ENCODE data around the gene SNRNP25.

The SNRNP25 gene

GRCh38 chr16:59440-60059 is 5.9 kb downstream of the SNRNP25 start:
- no peaks in the 10 kb centered on the region for H3K9me3 Mint-ChIP-seq
- peaks cover 14% of the 10 kb centered on the region for H3K4me1 Mint-ChIP-seq
- H3K36me3 Mint-ChIP-seq (ENCODE audit: low read depth) = peaks cover 27% of the 10 kb centered on the region
- H3K27me3 Mint-ChIP-seq (ENCODE audit: low read depth, poor library complexity) = no peaks in the 10 kb centered on the region
- no peak overlapping the region for H3K27ac Mint-ChIP-seq
- no peak for DNase-seq
- H3K4me3 Mint-ChIP-seq = no peak overlapping the region
- TF ChIP-seq CTCF (IDR thresholded peaks at IDR 0.05) = no peak

DNA sequence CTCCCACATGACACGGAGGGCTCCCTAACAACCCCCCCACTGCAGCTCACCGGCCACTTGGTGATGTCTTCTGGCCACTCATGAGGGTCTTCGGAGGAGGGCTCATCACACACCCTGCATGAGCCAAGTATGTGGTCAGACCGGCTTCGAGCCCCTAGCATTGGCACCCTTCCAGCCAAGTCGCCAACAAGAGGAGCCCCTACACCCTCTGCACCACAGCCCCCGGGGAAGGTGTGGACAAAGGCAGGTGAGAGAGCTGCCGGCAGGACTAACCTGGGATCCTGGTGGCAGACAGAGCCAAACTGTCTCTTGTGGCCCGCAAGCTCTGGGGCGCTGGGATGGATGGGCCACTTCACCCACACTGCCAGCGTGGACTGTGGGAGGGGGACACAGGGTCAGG is 6.5 kb downstream of the SNRNP25 start:
- Mint-ChIP-seq H3K27ac (no peak overlapping the region), H3K4me1 (peaks cover 10% of the 10 kb centered on the region), H3K9me3 (no peaks in the 10 kb centered on the region), H3K27me3 (ENCODE audit: low read depth, poor library complexity) (no peaks in the 10 kb centered on the region), H3K36me3 (ENCODE audit: low read depth) (peaks cover 27% of the 10 kb centered on the region), H3K4me3 (no peak overlapping the region)
- TF ChIP-seq CTCF (IDR thresholded peaks at IDR 0.05) = no peak
- no peak for DNase-seq

- H3K36me3 Mint-ChIP-seq (ENCODE audit: low read depth) = peaks cover 24% of the 10 kb centered on the region
- H3K4me3 Mint-ChIP-seq = no peak overlapping the region
- no peak for DNase-seq
- no peaks in the 10 kb centered on the region for H3K27me3 Mint-ChIP-seq (ENCODE audit: low read depth, poor library complexity)
- TF ChIP-seq CTCF (IDR thresholded peaks at IDR 0.05) = no peak
- peaks cover 8% of the 10 kb centered on the region for H3K4me1 Mint-ChIP-seq
- no peak overlapping the region for H3K27ac Mint-ChIP-seq
- no peaks in the 10 kb centered on the region for H3K9me3 Mint-ChIP-seq
Observed at GRCh38 chr16:60929-61878, 7.6 kb downstream of the SNRNP25 start.

- no peak for TF ChIP-seq CTCF (IDR thresholded peaks at IDR 0.05)
Observed at GRCh38 chr16:61879-62281, 8.3 kb downstream of the SNRNP25 start.

DNA sequence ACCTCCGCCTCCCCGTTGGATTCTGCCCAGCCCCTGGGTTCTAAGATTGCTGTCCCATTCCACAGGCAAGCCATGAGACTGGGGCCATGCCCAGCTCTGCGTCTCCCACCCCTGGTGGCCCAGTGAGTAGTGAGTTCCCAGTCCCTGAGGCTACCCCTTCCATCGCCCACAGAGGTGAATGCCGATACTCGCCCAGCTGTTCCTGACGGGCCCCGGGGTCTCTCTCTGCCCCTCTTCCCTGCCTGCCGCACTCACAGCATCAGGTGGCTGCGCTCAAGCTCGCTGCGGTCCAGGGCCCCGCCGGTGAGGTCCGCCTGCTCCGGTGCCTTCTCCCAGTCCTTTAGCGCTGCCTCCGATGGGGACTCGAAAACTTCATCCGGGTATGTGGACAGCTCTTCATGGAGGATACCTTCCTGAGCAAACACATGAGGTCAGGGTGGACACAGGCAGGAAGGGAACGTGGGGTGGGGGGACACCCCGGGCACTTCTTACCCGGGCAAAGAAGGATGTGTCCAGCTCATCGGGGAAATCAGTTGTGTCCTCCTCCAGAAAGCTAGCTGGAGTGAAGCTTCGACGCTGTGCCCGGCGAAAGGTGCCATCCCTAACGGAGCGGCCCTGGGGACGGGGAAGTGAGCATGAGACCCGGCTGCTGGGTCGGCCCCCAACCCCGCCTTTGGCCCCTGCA is 8.8 kb downstream of the SNRNP25 start:
- Mint-ChIP-seq H3K4me1 (peaks cover 15% of the 10 kb centered on the region), H3K4me3 (no peak overlapping the region), H3K36me3 (ENCODE audit: low read depth) (peaks cover 22% of the 10 kb centered on the region), H3K27me3 (ENCODE audit: low read depth, poor library complexity) (no peaks in the 10 kb centered on the region), H3K27ac (no peak overlapping the region), H3K9me3 (no peaks in the 10 kb centered on the region)
- TF ChIP-seq CTCF (IDR thresholded peaks at IDR 0.05) = no peak
- DNase-seq = no peak

More at GRCh38 chr16:61879-62281, 8.3 kb downstream of the SNRNP25 start:
- Mint-ChIP-seq H3K4me3 (no peak overlapping the region), H3K36me3 (ENCODE audit: low read depth) (peaks cover 22% of the 10 kb centered on the region), H3K9me3 (no peaks in the 10 kb centered on the region), H3K4me1 (peaks cover 10% of the 10 kb centered on the region), H3K27ac (no peak overlapping the region), H3K27me3 (ENCODE audit: low read depth, poor library complexity) (no peaks in the 10 kb centered on the region)
- DNase-seq = no peak

Measured in nephron progenitor cell (in vitro differentiated cells).